OCI-LY7 (cell line): ENCODE measurements around the gene ELP1.

Experiments
- CTCF ChIP-seq: fragments of 200-600 bp; sonication (generic); conservative IDR thresholded peaks from 2 replicates; pipeline ENCODE4 v1.5.1; 2014; ENCODE audit warnings: mild to moderate bottlenecking, antibody characterized with exemption, low read length, moderate library complexity, mixed read lengths
- EZH2phosphoT487 ChIP-seq: fragments of 200-600 bp; sonication (generic); IDR thresholded peaks from 2 replicates; pipeline ENCODE4 v1.6.1; 2018; ENCODE audit warnings: low read depth, borderline replicate concordance, mild to moderate bottlenecking, mixed run types, antibody characterized with exemption, low read length, moderate library complexity, mixed read lengths

- TF ChIP-seq CTCF = no peak
- no peak for TF ChIP-seq EZH2phosphoT487
Measured at GRCh38 chr9:108877524-108877923, 56.4 kb downstream of the ELP1 start.
